GM12892 (cell line): Measurements from ENCODE around the gene ENAH.

Source experiments
- DNase-seq: peaks from one replicate; pipeline ENCODE4 v3.0.0; 2011; ENCODE audit not compliant: insufficient read length
- FAIRE-seq: peaks from 2 replicates; lab custom pipeline; 2011; peaks lifted over from hg19 to GRCh38; lab: Jason Lieb, UNC
- POLR2A ChIP-seq: IDR thresholded peaks from 2 replicates; pipeline ENCODE4 v1.6.1; 2011; ENCODE audit warnings: low read depth, low read length, control low read depth
- POLR2AphosphoS5 ChIP-seq: IDR thresholded peaks from 2 replicates; pipeline ENCODE4 v1.6.1; 2011; ENCODE audit warnings: low read depth, low read length, control low read depth
- TAF1 ChIP-seq: IDR thresholded peaks from 2 replicates; pipeline ENCODE4 v1.6.1; 2011; ENCODE audit warnings: low read depth, mild to moderate bottlenecking, control low read depth, low read length, borderline replicate concordance

ENAH gene

DNA sequence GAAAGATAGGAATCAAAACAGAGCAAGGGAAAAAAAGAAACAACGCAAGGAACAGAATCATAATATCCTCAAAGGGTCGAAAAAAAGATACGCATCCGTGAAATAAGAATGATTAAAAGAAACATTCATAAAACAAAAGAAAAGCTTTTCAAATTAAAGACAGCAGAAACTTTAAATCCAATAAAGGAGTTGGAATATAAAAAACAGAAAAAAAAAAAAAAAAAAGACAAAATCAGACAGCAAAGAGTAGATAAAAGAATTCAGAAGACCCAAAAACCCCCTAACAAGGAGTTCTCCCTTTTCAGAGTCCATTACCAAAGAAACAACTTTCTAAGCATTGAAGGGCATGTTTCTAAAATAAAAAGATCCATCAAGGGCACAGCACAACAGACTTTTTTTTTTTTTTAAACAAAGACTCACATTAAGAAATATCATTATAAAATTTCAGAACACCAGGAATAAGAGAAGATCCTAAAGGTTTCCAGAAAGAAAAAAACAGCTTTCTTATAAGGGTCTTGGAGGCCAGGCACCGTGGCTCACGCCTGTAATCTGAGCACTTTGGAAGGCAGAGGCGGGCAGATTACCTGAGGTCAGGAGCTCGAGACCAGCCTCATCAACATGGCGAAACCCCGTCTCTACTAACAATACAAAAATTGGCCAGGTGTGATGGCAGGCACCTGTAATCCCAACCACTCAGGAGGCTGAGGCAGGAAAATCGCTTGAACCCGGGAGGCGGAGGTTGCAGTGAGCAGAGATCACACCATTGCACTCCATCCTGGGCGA, 44.7 kb downstream of the ENAH start:
- DNase-seq (no peak), FAIRE-seq (no peak)
- no peak for TF ChIP-seq POLR2A
- TF ChIP-seq TAF1 = no peak
- no peak for TF ChIP-seq POLR2AphosphoS5

DNA sequence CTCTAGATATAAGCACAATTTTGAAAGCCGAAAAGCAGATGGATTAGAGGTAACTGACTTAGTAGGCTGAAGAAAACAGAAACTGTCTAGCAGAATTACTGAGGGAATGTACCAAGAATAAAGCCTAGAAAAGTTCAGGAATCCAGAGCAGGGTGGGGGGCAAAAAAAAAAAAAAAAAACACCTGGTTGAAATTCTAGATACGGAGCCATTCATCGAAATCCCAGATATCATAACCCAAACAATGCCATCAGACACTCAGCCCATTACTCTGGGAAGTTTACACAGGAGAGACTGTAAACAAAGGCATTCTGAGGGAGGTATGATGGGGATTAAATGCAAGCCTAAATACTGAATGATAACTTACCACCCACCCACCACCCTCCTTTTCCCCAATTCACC, 45.6 kb downstream of the ENAH start:
- TF ChIP-seq POLR2AphosphoS5 (no peak), POLR2A (no peak), TAF1 (no peak)
- FAIRE-seq (no peak), DNase-seq (no peak)

DNA sequence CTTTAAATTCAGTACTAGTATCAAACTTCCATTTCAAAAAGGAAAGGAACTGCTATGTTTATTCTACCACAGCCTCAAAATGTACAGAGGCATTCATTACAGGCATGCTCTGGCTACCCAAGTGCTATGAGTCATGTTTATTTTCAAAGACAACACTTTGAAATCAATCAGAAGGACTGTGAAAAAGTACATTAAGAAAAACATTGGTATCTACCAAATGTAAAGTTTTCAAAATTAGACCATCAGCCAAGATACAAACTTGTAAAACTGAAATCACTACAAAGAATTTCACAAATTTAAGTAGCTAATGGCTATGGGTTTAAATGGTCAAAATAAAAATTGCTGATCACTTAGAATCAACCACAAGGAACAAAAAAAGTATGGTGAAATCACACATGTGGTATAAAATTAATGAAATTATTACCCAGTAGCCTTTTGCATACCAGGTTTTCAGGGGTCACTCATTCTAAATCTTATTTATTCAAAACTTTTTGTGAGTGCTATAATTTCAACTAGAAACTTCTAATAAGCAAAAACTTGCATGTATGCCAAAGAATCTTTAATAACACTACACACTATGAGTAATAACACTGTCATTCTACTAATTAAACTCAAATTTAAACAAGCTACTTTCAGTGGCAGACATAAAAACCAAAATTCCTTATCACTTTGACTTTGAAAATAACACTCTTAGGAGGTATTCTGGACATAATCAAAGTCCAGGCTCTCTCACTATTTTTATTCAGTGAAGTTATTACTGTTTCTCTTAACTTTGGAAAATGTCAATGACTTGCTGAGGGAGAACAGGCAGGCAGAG, 49.2 kb downstream of the ENAH start:
- TF ChIP-seq POLR2AphosphoS5 (no peak), POLR2A (no peak), TAF1 (no peak)
- FAIRE-seq = no peak
- no peak for DNase-seq

DNA sequence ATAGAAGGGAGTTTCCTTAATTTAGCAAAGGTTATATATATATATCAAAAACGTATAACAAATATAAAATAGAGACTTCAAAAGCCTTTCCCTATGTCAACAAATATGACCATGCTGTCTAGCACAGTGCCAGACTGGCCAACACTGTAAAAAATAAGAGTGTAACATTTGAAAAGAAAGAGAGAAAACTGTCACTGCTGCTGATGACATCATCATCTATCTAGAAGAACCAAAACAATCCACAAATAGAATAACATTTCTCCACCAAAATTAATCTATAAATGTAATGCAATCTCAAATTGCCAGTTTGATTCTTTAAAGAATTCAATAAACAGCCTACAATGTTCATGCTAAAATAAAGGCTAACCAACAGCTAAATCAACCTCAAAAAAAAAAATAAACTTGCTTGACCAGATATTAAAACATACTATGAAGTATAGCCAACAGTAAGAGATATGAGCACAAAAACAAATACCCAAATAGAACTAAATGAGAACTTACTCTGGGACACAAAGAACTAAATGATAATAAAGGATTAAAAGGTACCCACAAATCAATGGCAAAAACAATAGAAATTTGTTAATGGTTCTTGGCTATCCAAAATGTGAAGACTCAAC, 50.2 kb downstream of the ENAH start:
- FAIRE-seq (no peak), DNase-seq (no peak)

DNA sequence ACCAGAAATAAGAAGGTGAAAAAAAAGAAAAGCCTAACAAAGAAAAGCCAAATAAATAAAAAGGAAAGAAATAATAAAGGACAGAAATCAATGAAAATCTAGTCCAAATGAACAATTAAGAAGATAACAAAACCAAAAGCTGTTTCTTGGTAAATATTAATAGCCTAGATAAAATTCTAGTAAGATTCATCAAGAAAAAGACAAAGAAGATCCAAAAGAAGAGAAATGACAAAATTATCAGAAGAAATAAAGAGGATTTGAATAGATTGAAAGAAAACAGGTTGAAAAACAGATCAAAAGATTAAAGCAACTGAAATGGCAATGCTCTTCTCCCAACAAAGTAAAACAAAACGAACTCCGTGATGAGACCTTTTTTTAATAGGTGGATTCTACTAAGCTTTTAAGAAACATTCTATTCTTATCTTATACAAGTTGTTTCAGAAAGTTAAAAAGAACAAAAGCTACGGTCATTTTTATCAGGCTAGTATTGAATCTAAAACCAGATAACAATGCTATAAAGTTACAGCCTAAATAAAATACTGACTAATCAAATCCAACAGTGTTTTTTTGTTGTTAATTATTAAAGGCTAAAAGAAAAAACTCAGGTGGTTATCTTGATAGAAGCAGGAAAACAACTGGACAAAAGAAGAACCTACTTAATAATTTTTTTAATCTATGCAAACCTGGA, 50.9 kb downstream of the ENAH start:
- no peak for DNase-seq
- TF ChIP-seq TAF1 (no peak), POLR2A (no peak), POLR2AphosphoS5 (no peak)
- no peak for FAIRE-seq

More for the DNA sequence above, 50.2 kb downstream of the ENAH start:
- no peak for TF ChIP-seq POLR2AphosphoS5
- TF ChIP-seq POLR2A = no peak
- no peak for TF ChIP-seq TAF1

DNA sequence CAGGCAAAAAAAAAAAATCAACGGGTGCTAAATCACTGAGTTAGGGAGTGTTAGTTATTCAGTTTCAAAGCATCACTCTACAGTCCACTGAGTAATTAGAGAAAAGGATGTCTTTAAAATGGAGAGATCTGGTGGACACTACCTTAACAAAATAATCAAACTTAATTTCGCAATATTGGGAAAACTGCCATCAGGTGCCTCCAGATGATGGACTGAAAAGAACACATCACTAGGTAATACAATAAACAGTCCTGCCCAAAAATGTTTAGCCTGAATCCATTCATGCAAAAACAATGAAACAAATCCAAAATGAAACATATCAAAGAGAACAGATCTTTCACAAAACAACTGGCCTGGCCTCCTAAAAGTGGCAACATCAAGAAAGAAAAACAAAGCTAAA, 54.1 kb downstream of the ENAH start:
- DNase-seq (no peak), FAIRE-seq (no peak)
- TF ChIP-seq TAF1 = no peak
- no peak for TF ChIP-seq POLR2A
- no peak for TF ChIP-seq POLR2AphosphoS5

DNA sequence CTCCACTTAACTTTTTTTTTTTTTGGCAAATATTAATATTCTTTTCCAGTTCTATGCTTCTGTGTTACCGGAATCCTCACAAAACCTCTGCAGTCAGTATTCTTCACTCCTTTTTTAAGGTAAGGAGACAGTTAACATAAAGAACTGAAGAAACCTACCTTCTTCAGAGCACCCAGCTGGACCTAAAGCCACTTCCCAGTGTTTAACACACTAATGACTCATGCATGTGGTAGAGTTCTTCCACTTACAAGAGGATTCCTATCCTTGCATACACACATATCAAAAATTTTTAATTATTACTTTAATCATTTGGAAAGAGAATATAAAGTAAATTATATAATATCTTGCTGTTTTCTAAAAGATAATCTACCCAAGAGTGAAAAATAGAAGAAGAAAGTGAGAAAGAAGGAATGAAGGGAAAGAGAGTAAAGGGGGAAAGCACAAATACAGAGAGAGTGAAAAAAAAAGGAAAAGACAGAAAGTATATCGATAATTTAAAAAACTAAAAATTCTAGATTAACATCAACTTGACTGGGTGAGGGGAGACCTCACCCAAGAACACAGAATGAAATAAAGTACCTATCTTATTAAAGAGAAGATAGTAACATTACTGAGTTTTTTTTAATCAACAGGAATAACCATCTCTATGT, 54.9 kb downstream of the ENAH start:
- DNase-seq = no peak
- TF ChIP-seq POLR2A = no peak
- TF ChIP-seq TAF1 = no peak
- TF ChIP-seq POLR2AphosphoS5 = no peak
- no peak for FAIRE-seq

DNA sequence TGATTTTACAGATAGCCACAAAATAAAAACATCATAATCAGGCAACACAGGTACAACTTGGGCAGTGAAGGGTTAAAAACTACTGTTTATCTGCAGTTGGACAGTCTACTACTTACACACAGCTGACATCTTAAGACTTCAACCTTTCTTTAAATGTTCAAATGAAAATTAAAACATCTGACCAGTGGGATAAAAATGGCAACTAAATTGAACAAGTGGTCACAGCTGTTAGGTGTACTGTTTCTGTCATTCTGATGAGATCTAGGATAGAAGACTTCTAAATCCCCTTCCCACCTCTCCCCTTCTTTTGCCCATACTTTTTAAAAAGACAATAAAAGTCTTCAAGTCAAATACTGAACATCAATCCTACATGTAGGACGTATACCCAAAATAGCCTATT, 56.2 kb downstream of the ENAH start:
- FAIRE-seq = no peak
- no peak for DNase-seq
- TF ChIP-seq POLR2A = no peak
- TF ChIP-seq POLR2AphosphoS5 = no peak
- TF ChIP-seq TAF1 = no peak

DNA sequence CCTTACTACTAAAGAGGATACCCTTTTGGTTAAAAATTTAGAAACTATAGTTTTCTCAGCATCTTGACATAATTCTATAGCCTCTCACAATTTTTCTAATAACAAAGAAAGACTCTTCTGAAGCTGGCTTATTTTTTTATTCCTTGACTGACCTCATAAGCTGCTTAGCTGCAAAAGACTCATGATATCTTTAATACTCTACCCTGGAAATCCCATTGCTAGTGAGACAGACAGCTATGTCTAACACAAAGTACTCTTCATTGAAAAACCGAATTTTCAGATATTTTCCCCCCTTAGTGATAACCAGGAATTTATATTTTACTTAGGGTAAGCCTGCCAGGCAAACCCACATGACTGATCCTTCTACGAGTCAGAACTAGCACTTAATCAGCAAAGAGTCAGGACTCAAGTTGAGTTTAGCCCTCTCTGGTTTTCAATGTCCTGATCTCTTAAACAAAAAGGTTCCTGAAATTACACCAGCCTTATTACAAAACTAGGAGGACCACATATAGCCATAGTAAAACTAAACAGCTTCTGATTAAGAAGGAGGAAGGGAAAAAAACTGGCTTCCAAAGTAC, 56.9 kb downstream of the ENAH start:
- DNase-seq (no peak), FAIRE-seq (no peak)
- TF ChIP-seq POLR2A (no peak), POLR2AphosphoS5 (no peak), TAF1 (no peak)

DNA sequence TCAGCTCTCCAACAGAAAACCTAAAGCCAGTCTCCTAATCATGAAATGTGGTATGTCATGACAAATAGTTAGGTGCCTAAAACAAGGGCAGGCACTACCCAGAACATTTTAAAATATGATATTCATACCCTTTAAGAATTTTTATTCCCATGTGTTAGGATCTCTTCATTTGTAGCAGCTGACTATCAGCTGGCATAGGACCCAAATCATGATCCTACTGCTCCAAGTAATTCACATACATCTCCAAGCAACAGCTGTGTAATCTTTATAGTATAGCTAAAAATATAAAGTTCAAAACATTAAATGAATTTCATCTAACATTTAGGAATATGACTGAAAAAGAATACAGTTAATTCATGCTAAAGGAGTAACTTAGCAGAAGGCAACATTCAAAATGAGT, 57.5 kb downstream of the ENAH start:
- TF ChIP-seq POLR2AphosphoS5 (no peak), POLR2A (no peak), TAF1 (no peak)
- FAIRE-seq = no peak

DNA sequence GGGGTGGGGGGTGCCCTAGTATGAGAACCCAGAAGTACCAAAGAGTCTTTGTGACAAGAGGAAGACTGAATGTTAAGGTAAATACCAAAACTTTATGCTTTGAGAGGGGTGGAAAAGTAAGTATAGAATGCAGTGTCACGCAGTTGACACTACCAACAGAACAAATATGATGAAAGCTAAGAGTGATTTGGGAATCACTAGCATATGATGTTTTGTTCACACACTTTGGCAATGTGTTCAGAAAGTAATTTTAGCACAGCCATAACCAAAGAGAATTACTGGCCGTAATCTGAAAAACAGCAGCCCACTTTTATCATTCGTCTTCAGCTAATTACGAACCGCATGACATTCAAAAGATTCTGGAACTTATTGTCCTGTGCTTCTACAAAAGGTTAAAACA, 59.5 kb downstream of the ENAH start:
- no peak for FAIRE-seq
- TF ChIP-seq POLR2AphosphoS5 (no peak), POLR2A (no peak), TAF1 (no peak)
- DNase-seq = no peak

More for the DNA sequence above, 57.5 kb downstream of the ENAH start:
- no peak for DNase-seq
